Measurements from ENCODE around the gene PLCB3. TPM values are rescaled to one million over a fixed set of nuclear protein-coding genes. Genes with fewer than 3 reads are reported as not detected.

Gene PLCB3
- total and polyA plus RNA-seq, 2 experiments from 2014 or later = 19.0 to 23.5 TPM

DNA sequence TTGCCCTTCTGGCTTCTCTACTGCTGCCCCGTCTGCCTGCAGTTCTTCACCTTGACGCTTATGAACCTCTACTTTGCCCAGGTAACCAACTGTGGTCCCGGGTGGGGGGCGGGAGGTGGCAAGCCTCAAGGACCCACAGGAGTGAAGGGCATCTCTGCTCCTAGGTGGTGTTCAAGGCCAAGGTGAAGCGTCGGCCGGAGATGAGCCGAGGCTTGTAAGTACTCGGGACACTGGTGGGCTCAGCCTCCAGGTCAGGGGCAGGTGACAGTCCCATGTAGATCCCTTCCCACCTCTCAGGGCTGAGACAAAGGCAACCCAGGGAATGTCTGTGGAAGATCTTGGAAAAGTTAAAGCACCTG is 35.5 kb downstream of the PLCB3 start:
- no peak for TF ChIP-seq CTCF (IDR thresholded peaks at IDR 0.05; ENCODE audit: poor library complexity)
- TF ChIP-seq EZH2phosphoT487 (IDR thresholded peaks at IDR 0.05; ENCODE audit: low read depth, severe bottlenecking, unreplicated experiment) = no peak
- no peak for TF ChIP-seq EZH2 (IDR thresholded peaks at IDR 0.05; ENCODE audit: borderline replicate concordance)

GRCh38 chr11:64287676-64288352 is 36.5 kb downstream of the PLCB3 start:
- Histone ChIP-seq H3K36me3 (replicated peaks; ENCODE audit: insufficient read depth, low read depth) (no peaks in the 10 kb centered on the region), H3K27me3 (peaks cover 33% of the 10 kb centered on the region), H3K9me3 (ENCODE audit: low read depth) (no peaks in the 10 kb centered on the region), H4K20me1 (ENCODE audit: insufficient read depth, poor library complexity, severe bottlenecking) (no peaks in the 10 kb centered on the region), H3K4me1 (ENCODE audit: insufficient read depth) (peaks cover 16% of the 10 kb centered on the region), H3K9me2 (replicated peaks; ENCODE audit: insufficient read depth) (no peaks in the 10 kb centered on the region), H3K4me3 (no peak overlapping the region), H3K4me2 (no peak overlapping the region), H3K27ac (no peak overlapping the region), H2AFZ (no peak overlapping the region), H3K79me2 (peaks cover 13% of the 10 kb centered on the region)
- TF ChIP-seq EZH2phosphoT487 (IDR thresholded peaks at IDR 0.05; ENCODE audit: low read depth, severe bottlenecking, unreplicated experiment) = no peak
- no peak for TF ChIP-seq EZH2 (IDR thresholded peaks at IDR 0.05; ENCODE audit: borderline replicate concordance)
- TF ChIP-seq CTCF (IDR thresholded peaks at IDR 0.05; ENCODE audit: poor library complexity) = no peak
- DNase-seq (ENCODE audit: low spot score) = no peak
- whole genome bisulfite sequencing (ENCODE audit: low lambda C conversion rate, missing lambda C conversion rate) = 97% methylated on average over 33 of the region's 33 CpGs

More for the DNA sequence above, 35.5 kb downstream of the PLCB3 start:
- 93% methylated on average over 9 of the region's 9 CpGs for WGBS (ENCODE audit: low lambda C conversion rate, missing lambda C conversion rate)
- H3K9me3 ChIP-seq (ENCODE audit: low read depth) = no peaks in the 10 kb centered on the region
- no peaks in the 10 kb centered on the region for H3K9me2 ChIP-seq (replicated peaks; ENCODE audit: insufficient read depth)
- H3K27ac ChIP-seq = no peak overlapping the region
- H3K79me2 ChIP-seq = peaks cover 13% of the 10 kb centered on the region
- peaks cover 22% of the 10 kb centered on the region for H3K27me3 ChIP-seq
- no peaks in the 10 kb centered on the region for H3K36me3 ChIP-seq (replicated peaks; ENCODE audit: insufficient read depth, low read depth)
- peaks cover 12% of the 10 kb centered on the region for H3K4me1 ChIP-seq (ENCODE audit: insufficient read depth)
- H4K20me1 ChIP-seq (ENCODE audit: insufficient read depth, poor library complexity, severe bottlenecking) = no peaks in the 10 kb centered on the region
- no peak overlapping the region for H3K4me2 ChIP-seq
- DNase-seq (ENCODE audit: low spot score) = no peak
- no peak overlapping the region for H3K4me3 ChIP-seq
- no peak overlapping the region for H2AFZ ChIP-seq

GRCh38 chr11:64288353-64288750 is 37.0 kb downstream of the PLCB3 start:
- no peak overlapping the region for H3K4me3 ChIP-seq
- no peak overlapping the region for H3K27ac ChIP-seq
- H3K4me2 ChIP-seq = no peak overlapping the region
- H3K36me3 ChIP-seq (replicated peaks; ENCODE audit: insufficient read depth, low read depth) = no peaks in the 10 kb centered on the region
- H3K9me2 ChIP-seq (replicated peaks; ENCODE audit: insufficient read depth) = no peaks in the 10 kb centered on the region
- H3K27me3 ChIP-seq = peaks cover 38% of the 10 kb centered on the region
- H4K20me1 ChIP-seq (ENCODE audit: insufficient read depth, poor library complexity, severe bottlenecking) = no peaks in the 10 kb centered on the region
- H3K4me1 ChIP-seq (ENCODE audit: insufficient read depth) = peaks cover 16% of the 10 kb centered on the region
- no peak for TF ChIP-seq CTCF (IDR thresholded peaks at IDR 0.05; ENCODE audit: poor library complexity)
- no peak for TF ChIP-seq EZH2phosphoT487 (IDR thresholded peaks at IDR 0.05; ENCODE audit: low read depth, severe bottlenecking, unreplicated experiment)
- no peak for TF ChIP-seq EZH2 (IDR thresholded peaks at IDR 0.05; ENCODE audit: borderline replicate concordance)
- no peak overlapping the region for H2AFZ ChIP-seq
- DNase-seq (ENCODE audit: low spot score) = no peak
- no peaks in the 10 kb centered on the region for H3K9me3 ChIP-seq (ENCODE audit: low read depth)
- 93% methylated on average over 5 of the region's 9 CpGs for WGBS (ENCODE audit: low lambda C conversion rate, missing lambda C conversion rate)
- peaks cover 7% of the 10 kb centered on the region for H3K79me2 ChIP-seq

Data from hepatocyte (in vitro differentiated cells).